ENCODE data around the gene AASS.
A peak's percentile ranks its signal among the peaks of the same experiment; 100 is the strongest.
"Not testable (repeated sequence)": the region's sequence is repeated elsewhere in the genome, so short reads cannot be mapped to it uniquely, and the experiment has no call there.

Gene AASS

GRCh38 chr7:122143751-122144711 is at the start of gene AASS:
TSS of gene AASS (minus strand) at chr7:122144249. CDS start at chr7:122133726, 10,523 bp downstream.
- peak; percentile 83 to 87 for DNase-seq

DNA sequence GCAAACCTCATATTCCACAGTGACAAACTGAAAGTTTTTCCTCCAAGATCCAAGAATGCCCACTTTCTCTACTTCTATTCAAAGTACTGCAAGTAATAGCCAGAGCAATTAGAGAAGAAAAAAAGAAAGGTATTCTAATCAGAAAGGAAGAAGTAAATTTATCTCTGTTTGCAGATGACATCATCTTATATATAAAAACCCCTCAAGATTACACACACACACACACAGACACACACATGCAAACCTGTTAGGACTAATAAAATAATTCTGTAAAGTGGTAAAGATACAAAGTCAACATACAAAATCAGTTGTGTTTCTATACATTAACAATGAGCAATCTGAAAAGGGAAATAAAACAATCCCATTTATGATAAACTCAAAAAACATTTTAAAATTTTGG is 44.7 kb upstream of the AASS start:
- DNase-seq: no peak

- no peak for DNase-seq
These were observed 39.1 kb upstream of the AASS start for GRCh38 chr7:122183106-122183505.

- no peak for DNase-seq
These were observed 38.0 kb upstream of the AASS start for GRCh38 chr7:122182081-122182480.

GRCh38 chr7:122172144-122172543 is 28.1 kb upstream of the AASS start:
- DNase-seq: not testable (repeated sequence)

DNA sequence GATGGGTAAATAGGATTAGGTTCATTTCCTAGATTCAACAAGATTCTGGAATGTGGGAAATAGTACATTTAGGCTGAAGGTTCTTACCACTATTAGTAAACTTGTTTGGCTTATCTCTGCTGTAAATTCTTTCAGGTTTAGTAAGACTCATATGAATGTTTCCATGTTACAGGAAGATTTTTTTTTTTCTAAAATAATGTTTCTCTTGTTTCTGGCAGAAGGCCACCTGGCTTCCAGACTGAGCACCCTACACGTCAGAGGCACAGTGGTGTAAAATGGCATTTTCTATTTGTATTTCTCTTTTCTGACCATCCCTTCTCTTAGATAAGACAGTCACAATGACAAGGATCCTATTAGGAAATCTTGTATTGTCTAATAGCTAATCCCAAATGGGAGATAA is 22.7 kb upstream of the AASS start:
- DNase-seq: no peak

- DNase-seq: no peak
These were observed 22.2 kb upstream of the AASS start for GRCh38 chr7:122166275-122166674.

- DNase-seq: no peak
These were observed 17.6 kb upstream of the AASS start for GRCh38 chr7:122161628-122162027.

- DNase-seq: no peak
These were observed 11.5 kb upstream of the AASS start for GRCh38 chr7:122155566-122155965.

GRCh38 chr7:122148878-122149277 is 4.8 kb upstream of the AASS start:
- DNase-seq: no peak

DNA sequence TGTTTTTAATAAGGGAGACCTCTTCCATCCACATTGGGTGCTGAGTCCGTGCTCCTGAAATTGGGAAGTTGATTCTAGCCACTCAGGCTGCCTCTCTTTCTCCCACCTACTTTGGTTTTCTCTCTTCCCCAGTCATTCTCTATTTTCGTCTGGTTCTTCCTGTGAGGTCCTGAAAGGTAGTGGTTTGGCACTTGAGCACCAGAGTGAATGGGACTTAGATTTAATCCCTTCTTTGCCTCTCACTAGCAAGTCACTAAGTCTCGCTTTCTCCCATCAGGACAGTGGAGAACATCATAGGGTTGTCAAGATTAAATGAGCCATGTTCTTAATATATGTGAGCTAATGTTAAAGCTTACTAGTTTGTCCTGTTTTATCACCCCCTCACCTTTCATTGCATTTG is 4.0 kb upstream of the AASS start:
- no peak for DNase-seq

DNA sequence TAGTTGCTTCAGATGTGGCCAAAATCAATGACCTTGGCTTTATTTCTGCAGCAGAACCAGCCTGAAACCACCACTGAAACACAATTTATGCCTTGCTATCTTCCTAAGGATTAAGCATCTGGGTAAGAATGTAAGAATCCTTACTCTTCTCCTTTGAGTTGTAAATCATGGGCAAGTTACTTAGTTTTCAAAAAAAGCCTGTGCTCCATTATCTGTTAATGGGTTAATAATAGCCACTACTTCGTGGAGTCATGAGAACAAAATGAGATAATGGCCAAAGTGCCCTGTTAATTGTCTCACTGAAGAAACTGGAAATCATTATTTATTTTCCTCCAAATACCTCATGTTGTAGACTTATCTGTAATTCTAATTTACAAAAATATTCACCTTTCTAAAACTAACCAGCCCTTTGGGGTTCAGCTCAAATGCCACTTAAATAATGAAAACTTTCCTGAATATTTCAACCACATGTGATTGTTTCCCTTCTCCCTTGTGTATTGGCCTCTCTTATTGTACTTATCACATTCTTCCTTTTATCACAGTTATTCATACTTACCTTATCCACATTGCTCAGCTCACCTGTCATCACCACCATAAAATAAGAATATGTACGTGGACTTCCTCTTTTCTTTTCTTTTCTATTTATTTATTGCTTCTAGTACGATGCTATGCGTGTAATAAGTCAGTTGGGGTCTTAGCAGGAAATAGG is 2.0 kb upstream of the AASS start:
- no peak for DNase-seq

DNA sequence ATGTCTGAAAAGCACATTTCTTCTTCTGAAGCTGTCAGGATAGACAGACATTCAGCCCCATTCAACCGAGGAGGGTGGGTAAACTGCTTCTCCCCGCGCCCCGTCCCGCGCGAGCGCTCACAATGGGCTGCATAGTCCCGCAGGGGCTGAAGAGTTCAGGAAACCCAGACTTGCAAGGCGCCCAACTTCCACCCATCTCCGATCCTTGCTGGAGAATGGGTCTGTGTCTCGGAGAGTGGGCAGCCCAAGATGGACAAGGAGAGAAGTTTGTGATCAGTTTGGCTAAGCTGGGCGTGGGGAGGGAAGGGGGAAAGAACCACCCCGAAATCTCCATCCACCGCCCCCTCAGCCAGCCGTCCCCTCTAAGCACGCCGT is 686 bp downstream of the AASS start:
- no peak for DNase-seq

DNA sequence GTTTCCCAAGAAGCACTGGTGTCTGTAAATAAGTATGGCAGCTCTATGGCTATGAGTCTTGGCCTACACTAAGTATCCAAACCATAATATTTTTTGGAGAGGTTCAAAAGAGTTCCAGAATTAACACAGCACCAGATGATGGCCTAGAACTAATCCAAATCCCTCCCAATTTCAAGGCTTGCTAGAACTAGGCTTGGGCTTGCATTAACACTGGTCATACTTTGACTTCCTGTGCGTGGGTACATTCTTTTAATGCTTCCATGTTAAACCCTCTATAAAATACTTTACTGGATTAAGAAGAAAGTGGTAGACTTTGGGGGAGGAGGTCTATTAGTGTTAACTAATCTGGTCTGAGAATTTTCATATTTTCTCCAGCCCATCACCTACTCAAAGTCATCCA is 3.1 kb downstream of the AASS start:
- DNase-seq: no peak

GRCh38 chr7:122137251-122138077 is 6.6 kb downstream of the AASS start:
- peak in 1 of 2 donors; percentile 1 for DNase-seq

GRCh38 chr7:122136639-122137245 is 7.3 kb downstream of the AASS start:
- DNase-seq: peak in 1 of 2 donors; percentile 8

GRCh38 chr7:122136078-122136477 is 8.0 kb downstream of the AASS start:
- DNase-seq: no peak

DNA sequence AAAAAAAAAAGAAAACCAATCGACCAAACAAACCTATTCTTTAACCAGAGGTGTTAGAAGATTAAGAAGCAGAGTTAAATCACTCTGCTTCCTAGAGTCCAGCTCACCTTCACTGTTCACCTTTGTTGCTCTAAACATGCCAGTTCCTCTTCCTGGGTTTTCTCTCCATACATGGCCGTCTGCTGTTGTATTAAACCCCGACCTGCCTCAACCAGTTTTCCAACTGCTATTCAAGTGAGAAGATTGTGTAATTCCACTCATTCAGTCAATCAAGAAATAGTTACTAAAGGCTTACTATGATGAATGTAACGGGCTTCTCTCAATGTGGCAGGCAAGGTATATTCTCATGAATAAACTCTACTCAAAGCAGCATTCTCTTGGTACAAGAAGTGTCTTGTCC is 8.8 kb downstream of the AASS start:
- no peak for DNase-seq

- not testable (repeated sequence) for DNase-seq
These were observed 9.3 kb downstream of the AASS start for GRCh38 chr7:122134793-122135192.

- DNase-seq: no peak
These were observed 10.6 kb downstream of the AASS start for GRCh38 chr7:122133477-122133876.

- DNase-seq: no peak
These were observed 11.7 kb downstream of the AASS start for GRCh38 chr7:122132341-122132740.

DNA sequence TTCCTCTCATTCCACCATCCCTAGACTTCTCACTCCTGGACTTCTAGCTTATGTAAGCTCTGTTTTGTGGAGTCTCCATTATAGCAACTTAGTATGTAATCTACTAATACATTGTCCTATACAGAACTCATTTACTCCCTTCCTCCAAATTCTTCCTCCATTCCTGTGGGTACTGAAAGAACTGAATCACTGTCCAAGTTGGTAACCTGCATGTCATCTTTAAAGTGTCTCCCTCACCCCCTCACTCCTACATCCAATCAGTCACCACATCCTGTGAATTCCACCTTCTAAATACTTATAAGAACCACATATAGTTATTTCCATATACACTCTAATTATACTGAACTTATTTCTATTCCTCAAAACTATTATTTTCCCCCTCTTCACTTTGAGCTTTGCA is 20.3 kb downstream of the AASS start:
- DNase-seq: no peak

DNA sequence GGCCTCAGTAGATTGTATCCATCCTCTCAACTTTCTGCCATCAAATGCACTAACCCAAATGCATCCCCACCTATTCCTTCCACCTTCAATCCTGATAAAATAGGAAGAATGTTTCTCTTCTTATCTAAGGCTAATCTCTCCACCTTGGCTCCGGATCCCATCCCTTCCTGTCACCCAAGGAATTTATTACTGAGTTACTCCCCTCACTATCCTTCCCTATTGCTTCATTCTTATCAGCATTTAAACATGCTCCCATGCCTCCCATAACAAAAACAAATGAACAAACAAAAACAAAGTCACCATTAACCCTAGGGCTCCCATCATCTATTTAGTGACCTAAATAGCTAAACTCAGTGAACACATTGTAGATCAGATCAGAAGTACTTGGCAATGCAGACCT is 25.3 kb downstream of the AASS start:
- no peak for DNase-seq

All from inflammatory macrophage treated with lipopolysaccharide for 1 hour (primary cell).